DMS 273 (cell line): ENCODE measurements around the gene OR6Y1.

Experiments used
- DNase-seq: peaks from one replicate; lab custom pipeline; 2025; ENCODE audit not compliant: unreplicated experiment; lab: John Stamatoyannopoulos, UW

OR6Y1 gene

GRCh38 chr1:158554352-158554751 lies at the start of gene OR6Y1:
Gene OR6Y1 (minus strand): TSS chr1:158554405. CDS start chr1:158548105, 6,300 bp downstream.
- no peak for DNase-seq

- no peak for DNase-seq
Measured at GRCh38 chr1:158600735-158601134, 46.5 kb upstream of the OR6Y1 start.

- DNase-seq, result no peak
Measured at GRCh38 chr1:158586942-158587341, 32.7 kb upstream of the OR6Y1 start.

GRCh38 chr1:158583962-158584361 lies 29.8 kb upstream of the OR6Y1 start:
- no peak for DNase-seq

- no peak for DNase-seq
Measured at GRCh38 chr1:158579733-158580132, 25.5 kb upstream of the OR6Y1 start, which contains the start of gene OR10X1. Gene OR10X1 (minus strand): TSS chr1:158579899. CDS start chr1:158579899, 0 bp downstream.

GRCh38 chr1:158577561-158577960 lies 23.4 kb upstream of the OR6Y1 start:
- no peak for DNase-seq

- DNase-seq, result no peak
Measured at GRCh38 chr1:158572226-158572625, 18.0 kb upstream of the OR6Y1 start.

- no peak for DNase-seq
Measured at GRCh38 chr1:158570480-158570879, 16.3 kb upstream of the OR6Y1 start, which contains the start of gene OR6P1. Gene OR6P1 (minus strand): TSS chr1:158570580. CDS start chr1:158563604, 6,976 bp downstream.

- DNase-seq, result no peak
Measured at GRCh38 chr1:158564608-158565007, 10.4 kb upstream of the OR6Y1 start.

GRCh38 chr1:158563853-158564252 lies 9.6 kb upstream of the OR6Y1 start:
- DNase-seq, result no peak

- no peak for DNase-seq
Measured at GRCh38 chr1:158559696-158560095, 5.5 kb upstream of the OR6Y1 start.

GRCh38 chr1:158552296-158552695 lies 1.9 kb downstream of the OR6Y1 start:
- no peak for DNase-seq

GRCh38 chr1:158547533-158547932 lies 6.7 kb downstream of the OR6Y1 start:
- DNase-seq, result no peak

- DNase-seq, result no peak
Measured at GRCh38 chr1:158537609-158538008, 16.6 kb downstream of the OR6Y1 start.

GRCh38 chr1:158534496-158534895 lies 19.7 kb downstream of the OR6Y1 start:
- no peak for DNase-seq

GRCh38 chr1:158527190-158527815 lies 26.9 kb downstream of the OR6Y1 start:
- DNase-seq, result peak; percentile 26

GRCh38 chr1:158521666-158522058 lies 32.5 kb downstream of the OR6Y1 start:
- no peak for DNase-seq

GRCh38 chr1:158520955-158521665 lies 33.1 kb downstream of the OR6Y1 start:
- no peak for DNase-seq

- no peak for DNase-seq
Measured at GRCh38 chr1:158520021-158520420, 34.2 kb downstream of the OR6Y1 start.

- DNase-seq, result no peak
Measured at GRCh38 chr1:158516966-158517365, 37.2 kb downstream of the OR6Y1 start.

- no peak for DNase-seq
Measured at GRCh38 chr1:158509471-158510156, 44.6 kb downstream of the OR6Y1 start.

GRCh38 chr1:158507511-158507910 lies 46.7 kb downstream of the OR6Y1 start:
- no peak for DNase-seq
